NCI-H2171 treated with DMSO at 0.1 percent for 48 hours (cell line): ENCODE measurements around the gene RAB29.

ENCODE experiments used
- DNase-seq: peaks from one replicate; lab custom pipeline; 2025; lab: John Stamatoyannopoulos, UW

Gene RAB29

GRCh38 chr1:205794011-205794730, 18.9 kb upstream of the RAB29 start:
- no peak for DNase-seq

DNA sequence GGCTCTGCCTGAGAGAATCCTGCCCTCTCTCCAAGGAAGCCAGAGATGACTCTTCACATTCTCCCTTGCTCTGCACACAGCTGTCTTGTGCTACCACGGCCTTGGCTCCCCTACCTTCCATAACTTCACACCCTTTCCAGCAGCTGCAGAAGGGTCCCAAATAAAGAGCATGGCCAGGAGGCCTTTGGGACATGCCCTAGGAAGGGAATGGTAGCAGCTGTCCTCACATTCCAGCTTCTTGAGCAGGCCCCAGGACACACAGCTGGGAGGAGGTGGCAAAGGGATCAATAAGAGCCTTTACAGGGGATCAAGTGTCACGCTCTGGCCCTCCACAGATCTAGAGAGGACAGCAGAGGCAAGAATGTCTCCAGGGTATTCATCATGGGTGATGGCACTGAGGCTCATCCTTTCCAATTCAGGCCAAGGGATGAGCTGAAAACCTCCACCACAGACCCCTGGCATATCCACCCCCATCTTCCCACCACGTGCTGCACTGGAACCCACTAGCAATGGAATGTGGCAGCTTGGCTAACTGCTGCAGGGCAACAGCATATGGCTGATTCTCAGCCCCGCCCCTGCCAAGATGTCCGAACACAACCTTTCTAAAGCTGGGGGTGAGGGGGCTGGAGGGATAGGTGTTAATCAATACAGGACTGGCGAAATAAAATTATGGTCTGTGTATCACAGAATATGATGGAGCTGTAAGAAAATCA, 17.8 kb upstream of the RAB29 start:
- DNase-seq, result no peak

GRCh38 chr1:205792481-205792881, 17.2 kb upstream of the RAB29 start:
- DNase-seq, result no peak

DNA sequence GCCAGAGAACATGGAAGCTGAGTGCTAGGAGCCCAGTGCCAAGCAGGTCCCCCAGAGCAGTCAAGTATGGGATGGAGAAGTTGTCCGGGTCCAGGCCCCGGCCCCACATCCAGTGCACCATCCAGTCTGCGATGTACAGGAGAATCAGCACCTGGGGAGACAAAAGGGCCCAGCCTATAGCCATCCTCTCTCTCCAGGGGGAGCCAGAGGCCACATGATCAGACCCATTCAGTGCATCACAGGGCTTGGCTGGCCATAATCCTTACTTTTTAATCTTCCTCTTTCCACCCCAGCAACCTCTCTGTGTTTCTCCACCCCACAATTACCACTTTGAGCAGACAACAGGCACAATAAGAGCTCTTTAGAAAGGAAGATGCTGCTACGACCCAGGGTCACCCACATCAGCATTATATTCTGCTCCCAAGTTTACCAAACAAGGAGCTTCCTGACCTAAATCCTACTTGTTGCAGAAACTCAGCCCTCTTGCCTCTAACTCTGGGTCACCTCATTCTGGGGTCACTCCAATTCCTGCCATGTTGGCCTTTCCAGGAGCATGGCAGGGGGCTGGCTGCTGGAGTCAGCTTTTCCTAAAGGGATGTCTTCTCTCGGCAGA, 16.4 kb upstream of the RAB29 start:
- DNase-seq, result peak; percentile 46

- DNase-seq, result no peak
Observed at GRCh38 chr1:205787287-205787916, 12.1 kb upstream of the RAB29 start.

- no peak for DNase-seq
Observed at GRCh38 chr1:205786601-205787000, 11.3 kb upstream of the RAB29 start.

GRCh38 chr1:205785446-205785845, 10.2 kb upstream of the RAB29 start:
- DNase-seq, result no peak

GRCh38 chr1:205783904-205784303, 8.6 kb upstream of the RAB29 start:
- no peak for DNase-seq

DNA sequence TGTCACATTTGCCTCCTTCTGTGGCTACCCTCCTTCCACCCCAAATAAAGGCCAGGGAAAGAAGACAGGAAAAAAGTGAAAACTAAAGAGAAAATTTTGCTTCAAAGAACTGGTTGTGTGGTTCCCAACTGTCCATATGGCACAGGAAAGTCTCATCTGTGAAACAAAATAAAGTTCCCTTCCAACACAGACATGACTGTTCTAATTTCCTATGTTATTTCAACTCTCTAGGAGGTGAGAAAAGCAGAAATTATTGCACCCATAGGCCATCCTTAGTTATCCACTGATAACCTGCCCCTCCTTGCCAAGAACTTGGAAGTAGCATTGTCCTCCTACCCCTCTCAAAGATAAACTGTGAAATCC, 8.1 kb upstream of the RAB29 start:
- no peak for DNase-seq

DNA sequence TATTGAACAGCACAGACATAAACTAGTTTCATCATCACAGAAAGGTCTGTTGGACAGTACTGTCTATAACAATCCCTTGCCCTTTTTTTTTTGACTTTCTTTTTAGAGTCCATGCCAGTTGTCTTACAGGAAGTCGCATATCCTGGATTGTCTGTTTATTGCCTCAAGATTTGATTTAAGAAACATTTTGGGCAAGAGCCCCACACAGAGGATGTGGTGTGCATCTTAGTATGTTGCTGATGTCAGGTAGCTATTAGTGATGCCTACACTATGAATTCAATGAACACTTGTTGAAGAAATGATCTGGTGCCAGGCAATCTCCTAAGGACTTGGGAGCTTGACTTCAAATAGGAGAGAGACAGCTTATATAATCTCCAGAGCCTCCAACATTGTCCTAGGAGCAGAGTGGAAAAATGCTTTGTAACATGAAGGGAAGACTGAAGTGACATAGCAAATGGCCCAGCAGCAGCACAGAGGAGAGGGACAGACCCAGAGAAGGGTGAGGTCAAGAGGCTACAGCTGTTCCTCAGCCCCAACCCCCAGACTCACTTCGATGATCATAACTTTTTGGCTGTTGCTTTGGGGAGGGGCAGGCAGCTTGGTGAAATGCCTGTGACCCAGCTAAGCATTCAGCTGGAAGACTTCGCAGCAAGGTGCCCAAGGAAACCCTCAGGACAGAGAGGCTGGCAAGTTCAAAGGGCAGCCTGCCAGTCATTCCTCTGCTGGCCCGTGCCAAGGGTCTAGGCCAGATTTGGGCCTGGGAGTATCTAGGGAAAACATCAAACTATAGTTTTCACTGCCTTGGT, 7.5 kb upstream of the RAB29 start:
- no peak for DNase-seq

GRCh38 chr1:205780335-205780734, 5.1 kb upstream of the RAB29 start:
- DNase-seq, result no peak

DNA sequence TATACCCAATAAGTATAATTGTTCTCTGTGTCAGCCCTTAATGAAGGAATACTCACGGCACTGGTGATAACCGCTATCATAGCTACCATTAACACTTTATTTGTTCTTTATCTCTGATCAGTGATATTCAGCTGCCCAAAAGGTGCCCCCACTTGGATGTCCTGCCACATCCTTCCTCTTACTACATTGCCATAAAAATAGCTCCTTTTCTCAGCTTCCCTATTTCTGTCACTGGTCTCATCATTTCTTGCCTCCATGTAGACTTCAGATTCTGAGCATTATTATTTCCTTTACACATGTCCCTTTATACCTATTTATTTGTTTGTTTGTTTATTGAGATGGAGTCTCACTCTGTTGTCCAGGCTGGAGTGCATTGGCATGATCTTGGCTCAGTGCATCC, 2.7 kb upstream of the RAB29 start:
- no peak for DNase-seq

DNA sequence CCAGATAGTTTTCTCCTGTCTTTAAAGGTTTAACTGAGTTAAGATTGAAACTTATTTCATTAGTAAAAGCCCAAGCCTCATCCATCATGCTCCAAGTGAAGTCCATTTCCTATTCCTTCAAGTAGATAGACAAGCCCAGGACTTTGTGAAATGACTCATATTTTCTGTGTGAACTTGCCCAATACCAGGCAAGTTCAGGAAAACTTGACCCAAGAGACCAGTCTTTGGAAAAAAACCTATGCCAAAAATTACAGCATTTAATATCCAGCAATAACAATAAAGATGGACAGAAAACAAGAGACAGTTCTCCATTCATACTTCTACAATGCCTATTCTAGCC, 405 bp upstream of the RAB29 start:
- DNase-seq, result no peak

DNA sequence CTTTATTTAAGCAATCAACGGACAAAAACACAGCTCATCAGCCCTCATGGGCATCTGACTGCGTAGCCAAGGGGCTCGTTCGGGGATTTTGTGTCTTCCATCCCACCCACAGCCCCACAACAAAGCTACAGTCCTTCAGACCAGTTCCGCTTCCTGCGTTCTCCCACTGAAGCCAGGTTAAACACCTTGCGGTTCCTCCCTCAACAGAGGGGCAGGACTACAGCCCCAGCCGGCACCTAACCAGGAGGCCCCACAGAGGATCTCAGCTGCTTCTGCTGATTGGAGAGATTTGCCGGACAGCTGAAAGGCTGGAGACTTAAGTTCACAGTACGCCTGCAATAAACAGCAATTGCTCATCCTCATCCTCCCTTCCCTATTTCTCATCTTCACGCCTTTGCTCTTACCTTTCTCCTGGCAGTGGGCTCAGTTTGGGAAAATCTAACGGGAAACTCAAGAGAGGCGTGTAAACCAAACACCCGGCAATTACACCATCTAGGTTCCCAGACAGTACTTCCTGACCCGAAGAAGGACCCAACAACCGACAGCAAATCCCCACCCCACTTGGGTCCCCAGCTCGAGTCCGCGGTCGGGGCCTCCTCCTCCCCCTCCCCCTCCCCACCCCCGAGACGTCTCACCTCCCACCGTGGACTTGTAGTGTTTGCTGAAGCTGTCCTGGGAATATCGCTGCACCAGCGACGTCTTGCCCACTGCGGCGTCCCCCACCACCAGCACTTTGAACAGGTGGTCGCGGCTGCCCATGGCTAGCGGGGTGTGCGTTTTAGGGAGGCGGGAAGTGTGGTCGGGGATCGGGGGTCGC, 876 bp downstream of the RAB29 start:
- DNase-seq, result no peak

DNA sequence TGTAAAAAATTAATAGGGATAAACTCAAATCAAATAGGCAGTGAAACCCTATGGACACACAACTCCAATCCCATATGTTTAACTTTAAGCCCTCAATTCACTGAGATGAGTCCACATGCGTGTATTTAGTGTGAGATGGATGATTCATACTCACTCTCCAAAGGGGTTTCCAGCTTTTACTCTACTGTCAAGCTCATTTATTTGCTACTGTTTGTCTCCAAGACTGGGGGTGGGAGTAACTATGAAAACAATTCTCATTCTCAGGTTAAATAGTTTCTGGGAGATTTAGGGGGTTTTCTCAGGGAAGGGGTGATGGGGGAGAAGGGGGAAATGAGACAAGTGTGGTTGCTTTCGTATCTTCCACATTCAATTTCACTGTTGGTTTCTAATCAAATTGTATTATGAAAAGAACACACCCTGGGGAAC, 2.7 kb downstream of the RAB29 start:
- DNase-seq, result no peak

GRCh38 chr1:205770618-205771017, 4.7 kb downstream of the RAB29 start:
- DNase-seq, result no peak

DNA sequence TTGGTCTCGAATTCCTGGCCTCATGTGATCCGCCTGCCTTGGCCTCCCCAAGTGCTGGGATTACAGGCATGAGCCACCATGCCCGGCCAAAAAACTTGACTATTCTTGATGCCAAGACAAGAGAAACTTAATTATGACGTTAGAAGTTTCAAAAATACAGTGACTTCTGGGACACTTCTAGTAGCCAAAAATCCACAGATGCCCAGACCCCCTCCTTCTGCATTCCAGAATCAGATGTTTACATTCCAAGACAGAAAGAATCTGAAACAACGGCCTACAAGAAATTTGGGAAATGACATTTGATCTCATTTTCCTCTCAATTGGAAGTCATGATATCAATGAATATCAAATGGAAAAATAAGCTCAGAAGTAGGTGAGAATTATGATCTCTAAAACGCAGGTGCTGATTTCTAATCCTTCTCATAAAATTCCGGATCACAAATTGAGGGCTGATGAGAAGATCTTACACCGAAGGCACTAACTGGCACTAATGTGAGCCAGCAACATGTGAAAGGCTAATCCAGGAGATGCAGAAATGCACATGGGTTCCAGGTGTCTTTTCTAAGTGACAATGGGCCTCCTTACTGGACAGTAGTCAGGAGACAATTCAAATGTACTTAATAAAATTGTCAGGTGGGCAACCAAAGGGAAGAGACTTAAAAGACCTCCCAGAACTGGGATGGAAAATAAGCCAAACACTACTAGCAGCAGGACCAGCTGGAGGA, 5.5 kb downstream of the RAB29 start:
- no peak for DNase-seq

- no peak for DNase-seq
Observed at GRCh38 chr1:205767248-205767647, 8.0 kb downstream of the RAB29 start.

- no peak for DNase-seq
Observed at GRCh38 chr1:205766570-205766969, 8.7 kb downstream of the RAB29 start.

DNA sequence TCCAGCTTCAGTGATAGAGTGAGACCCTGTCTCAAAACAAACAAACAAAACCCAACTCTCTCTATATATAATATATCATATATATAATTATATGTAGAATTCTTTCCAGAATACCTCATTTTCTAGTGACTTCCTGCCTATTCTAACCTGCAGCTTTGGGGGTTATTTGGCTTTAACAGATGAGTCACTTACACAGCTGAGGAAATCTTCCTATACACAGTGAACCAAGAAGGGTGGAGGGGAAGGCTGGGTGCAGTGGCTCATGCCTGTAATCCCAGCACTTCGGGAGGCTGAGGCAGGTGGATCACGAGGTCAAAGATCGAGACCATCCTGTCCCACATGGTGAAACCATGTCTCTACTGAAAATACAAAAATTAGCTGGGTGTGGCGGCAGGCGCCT, 9.2 kb downstream of the RAB29 start:
- no peak for DNase-seq

DNA sequence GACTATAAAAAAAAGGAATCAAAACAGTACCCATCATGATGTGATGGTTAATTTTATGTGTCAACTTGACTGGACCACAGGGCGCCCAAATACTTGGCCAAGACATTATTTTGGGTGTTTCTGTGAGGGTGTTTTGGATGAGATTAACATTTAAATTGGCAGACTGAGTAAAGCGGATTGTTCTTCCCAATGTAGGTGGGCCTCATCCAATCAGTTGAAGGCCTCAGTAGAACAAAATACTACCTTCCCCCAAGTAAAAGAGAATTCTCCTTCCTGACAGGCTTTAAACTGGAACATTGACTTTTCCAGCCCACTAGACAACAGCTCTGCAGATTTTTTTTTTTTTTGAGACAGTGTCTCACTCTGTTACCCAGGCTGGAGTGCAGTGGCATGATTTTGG, 10.7 kb downstream of the RAB29 start:
- no peak for DNase-seq
